SU-DHL-6 (cell line): ENCODE data around the gene VDR.

Experiments
- CTCF ChIP-seq: fragments of 200-600 bp; sonication (generic); IDR thresholded peaks from one replicate; pipeline ENCODE4 v1.5.1; 2017; ENCODE audit warnings: antibody characterized with exemption, mild to moderate bottlenecking, low read length, moderate library complexity; ENCODE audit not compliant: insufficient read depth, poor library complexity, severe bottlenecking
- EZH2phosphoT487 ChIP-seq: fragments of 200-600 bp; sonication (generic), shearing (Covaris generic); conservative IDR thresholded peaks from 2 replicates; pipeline ENCODE4 v1.6.1; 2018; ENCODE audit warnings: mild to moderate bottlenecking, antibody characterized with exemption, low read length, moderate library complexity, mixed read lengths

DNA sequence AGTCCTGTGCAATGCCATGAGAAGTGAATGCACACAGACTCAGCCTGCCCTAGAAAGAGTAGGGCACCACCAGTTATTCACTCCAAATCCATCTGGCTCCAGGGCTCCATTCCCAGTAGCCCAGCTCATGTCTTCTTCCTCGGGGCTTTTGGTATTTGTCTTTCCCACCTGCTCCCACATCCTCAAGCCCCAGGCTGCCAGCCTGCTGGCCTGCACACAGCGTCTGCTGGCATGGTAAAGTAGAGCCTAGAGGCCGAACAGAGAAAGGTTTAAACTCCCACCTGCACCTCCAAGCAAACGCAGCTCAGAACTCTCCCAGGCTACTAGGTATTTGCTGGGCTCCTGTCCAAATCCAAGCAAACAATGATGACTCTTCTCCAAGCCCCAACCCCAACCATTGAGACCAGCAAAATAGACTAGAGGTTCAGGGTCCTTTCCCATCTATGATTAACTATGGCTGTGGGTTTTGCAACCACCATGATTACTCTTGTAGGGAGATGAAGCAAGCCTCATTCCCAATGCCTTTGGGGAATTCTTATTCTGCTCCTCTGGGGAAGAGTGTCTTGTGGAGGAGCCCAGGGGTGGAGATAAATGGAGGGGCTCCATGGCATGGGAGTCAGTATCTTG is 5.2 kb upstream of the VDR start:
- TF ChIP-seq CTCF (no peak), EZH2phosphoT487 (no peak)
